Epithelial cell of proximal tubule (primary cell): ENCODE results near the gene KCNAB1. TPM values are rescaled to one million over a fixed set of nuclear protein-coding genes. Genes with fewer than 3 reads are reported as not detected.

Experiments
- DNase-seq: peaks from one replicate; pipeline ENCODE4 v3.0.0-alpha.2; 2011; ENCODE audit warnings: low read depth
- H3K4me3 ChIP-seq: 2 replicates; pipeline ENCODE4 v1.5.1; 2011; ENCODE audit warnings: low read depth, mild to moderate bottlenecking, low read length
- total RNA-seq: library from RNA; depleted of rRNA; stranded (reverse); fragments of >200 nt; gene quantifications from 2 replicates; pipeline ENCODE4 v1.2.3, GENCODE V29; 2015
- TF ChIP-seq, protein P1 (sequence below): conservative IDR thresholded peaks from 2 replicates; pipeline ENCODE4 v1.5.1; 2012; ENCODE audit warnings: low read depth, mild to moderate bottlenecking, low read length

KCNAB1 gene
- total RNA-seq, 1 donor from 2014 or later = not detected

DNA sequence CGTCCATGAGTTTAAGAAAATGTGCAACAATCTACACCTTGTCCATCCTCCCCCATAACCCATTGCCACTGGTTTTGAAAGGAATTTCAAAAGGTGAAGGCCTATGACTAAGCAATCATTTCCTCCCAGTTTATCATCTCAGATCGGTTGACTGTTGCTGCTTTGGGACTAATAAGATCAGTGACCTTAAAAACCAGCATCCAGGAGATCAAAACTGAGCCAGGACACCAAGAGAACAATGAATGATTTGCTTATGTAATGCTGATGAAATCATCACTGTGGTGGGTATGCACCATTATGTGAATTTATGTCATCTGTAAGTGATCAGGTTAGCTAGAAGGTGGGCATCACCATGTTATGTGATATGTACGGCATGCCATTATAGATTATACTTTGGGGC, 239.0 kb downstream of the KCNAB1 start:
- H3K4me3 ChIP-seq = no peak overlapping the region
- TF ChIP-seq, protein P1, sequence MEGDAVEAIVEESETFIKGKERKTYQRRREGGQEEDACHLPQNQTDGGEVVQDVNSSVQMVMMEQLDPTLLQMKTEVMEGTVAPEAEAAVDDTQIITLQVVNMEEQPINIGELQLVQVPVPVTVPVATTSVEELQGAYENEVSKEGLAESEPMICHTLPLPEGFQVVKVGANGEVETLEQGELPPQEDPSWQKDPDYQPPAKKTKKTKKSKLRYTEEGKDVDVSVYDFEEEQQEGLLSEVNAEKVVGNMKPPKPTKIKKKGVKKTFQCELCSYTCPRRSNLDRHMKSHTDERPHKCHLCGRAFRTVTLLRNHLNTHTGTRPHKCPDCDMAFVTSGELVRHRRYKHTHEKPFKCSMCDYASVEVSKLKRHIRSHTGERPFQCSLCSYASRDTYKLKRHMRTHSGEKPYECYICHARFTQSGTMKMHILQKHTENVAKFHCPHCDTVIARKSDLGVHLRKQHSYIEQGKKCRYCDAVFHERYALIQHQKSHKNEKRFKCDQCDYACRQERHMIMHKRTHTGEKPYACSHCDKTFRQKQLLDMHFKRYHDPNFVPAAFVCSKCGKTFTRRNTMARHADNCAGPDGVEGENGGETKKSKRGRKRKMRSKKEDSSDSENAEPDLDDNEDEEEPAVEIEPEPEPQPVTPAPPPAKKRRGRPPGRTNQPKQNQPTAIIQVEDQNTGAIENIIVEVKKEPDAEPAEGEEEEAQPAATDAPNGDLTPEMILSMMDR = no peak
- no peak for DNase-seq

DNA sequence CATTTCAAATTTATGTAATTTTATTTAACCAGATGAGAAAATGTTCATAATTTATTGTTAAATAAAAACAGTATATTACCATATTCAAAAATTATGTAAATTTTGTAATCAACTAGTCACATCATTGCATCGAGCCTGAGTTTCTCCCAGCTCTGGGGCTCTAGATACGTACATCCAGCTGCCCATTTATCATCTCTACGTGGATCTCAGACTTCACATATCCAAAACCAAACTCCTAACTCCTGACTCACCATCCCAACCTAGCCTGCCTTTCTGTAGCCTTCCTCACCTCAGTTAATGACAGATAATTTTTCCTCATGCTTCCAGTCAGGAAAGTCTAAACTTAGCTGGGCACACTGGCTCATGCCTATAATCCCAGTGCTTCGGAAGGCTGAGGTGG, 239.7 kb downstream of the KCNAB1 start:
- DNase-seq = no peak
- no peak overlapping the region for H3K4me3 ChIP-seq
- TF ChIP-seq, protein P1 = no peak

DNA sequence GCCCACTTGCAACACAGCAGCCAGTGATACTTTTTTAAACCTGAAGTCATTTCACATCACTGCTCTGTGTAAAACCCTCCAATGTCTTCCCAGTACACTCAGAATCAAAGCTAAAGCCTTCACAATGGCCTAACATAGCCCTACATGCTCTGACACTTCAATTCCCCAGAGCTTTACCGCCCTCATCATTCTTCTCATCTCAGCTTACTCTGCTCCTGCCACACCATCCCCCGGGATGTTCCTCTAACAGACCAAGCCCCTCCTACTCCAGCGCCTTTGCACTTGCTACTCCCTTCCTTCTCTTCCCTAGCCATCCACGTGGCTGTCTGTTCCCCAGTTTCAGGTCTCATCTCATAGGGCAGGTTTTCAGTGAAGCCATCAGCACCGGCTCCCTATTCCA, 240.6 kb downstream of the KCNAB1 start:
- TF ChIP-seq, protein P1 = no peak
- no peak for DNase-seq
- no peak overlapping the region for H3K4me3 ChIP-seq

DNA sequence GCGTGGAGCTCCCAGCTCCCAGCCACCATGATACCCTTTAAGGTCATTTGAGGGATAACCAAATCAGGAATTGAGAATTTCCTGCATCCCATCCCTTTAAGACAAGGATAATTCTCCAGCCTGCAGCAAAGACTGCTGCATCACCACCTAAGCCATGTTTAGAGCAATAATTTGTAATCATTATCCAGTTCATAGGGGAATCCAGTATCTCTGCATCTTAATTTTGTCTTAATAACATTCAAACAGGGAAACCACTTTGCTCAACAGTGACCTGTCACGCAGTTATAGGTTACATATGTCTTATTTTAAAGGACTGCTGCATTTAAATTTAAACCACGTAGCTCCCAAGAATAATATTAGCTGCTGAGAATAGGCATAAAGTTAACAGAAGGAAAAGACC, 246.2 kb downstream of the KCNAB1 start:
- no peak for DNase-seq
- TF ChIP-seq, protein P1 = no peak
- H3K4me3 ChIP-seq = no peak overlapping the region

DNA sequence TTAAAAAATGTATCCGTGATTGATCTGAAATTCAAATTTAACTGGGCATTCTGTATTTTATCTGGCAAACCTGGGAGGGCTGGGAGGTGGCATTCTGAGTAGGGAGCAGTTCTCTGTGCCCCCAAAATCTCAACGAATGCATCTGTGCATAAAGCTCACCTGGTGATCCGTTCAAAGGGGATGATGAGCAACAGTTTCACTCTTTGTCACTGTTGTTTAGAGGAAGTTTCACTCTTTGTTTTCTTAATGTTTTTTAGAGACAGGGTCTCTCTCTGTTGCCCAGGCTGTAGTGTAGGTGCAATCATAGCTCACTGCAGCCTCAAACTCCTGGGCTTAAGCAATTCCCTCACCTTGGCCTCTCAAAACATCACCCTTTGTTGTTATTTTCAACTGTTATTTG, 247.8 kb downstream of the KCNAB1 start:
- DNase-seq = no peak
- no peak overlapping the region for H3K4me3 ChIP-seq
- TF ChIP-seq, protein P1 = no peak

DNA sequence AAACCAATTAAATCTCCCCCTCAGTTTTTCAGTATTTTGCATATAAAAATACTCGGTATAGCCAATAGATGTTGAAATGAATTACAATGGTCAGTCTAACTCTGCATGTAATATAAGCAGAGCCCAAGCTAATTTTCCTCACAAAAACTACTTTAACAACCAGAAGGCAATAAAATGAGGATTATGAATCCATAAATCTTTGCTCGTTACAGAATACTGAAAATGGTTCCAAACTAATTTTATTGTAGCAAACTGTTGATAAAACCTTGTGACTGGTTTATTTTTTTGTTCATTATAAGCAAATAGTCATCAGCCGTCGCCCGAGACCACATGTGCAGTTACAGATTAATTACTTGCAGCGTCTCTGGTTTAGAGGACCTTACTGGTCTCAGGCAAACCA, 251.3 kb downstream of the KCNAB1 start:
- no peak for DNase-seq
- TF ChIP-seq, protein P1 = no peak
- no peak overlapping the region for H3K4me3 ChIP-seq

DNA sequence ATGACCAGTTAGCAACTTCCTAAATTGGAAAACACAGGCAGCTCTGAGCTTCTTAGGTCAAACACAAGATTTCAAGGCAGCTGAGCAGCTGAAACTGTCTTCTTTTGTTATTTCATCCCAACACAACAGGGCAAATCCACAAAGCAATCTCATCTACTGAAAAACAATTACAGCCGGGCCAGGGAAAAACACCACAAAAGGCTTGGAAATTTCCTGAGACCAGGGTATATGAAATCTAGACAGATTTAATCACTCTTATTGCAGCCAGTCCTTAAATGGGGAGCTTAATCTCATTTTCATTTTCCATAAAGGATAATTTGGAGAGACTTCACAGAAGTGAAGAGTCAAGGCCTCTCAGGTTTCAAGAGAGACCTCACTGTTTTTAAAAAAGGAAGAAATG, 252.7 kb downstream of the KCNAB1 start:
- TF ChIP-seq, protein P1 = no peak

More for the DNA sequence above, 252.7 kb downstream of the KCNAB1 start:
- no peak for DNase-seq
- H3K4me3 ChIP-seq = no peak overlapping the region
